NOMO-1 (cell line): ENCODE data around the gene FAM216B.
"Not testable (repeated sequence)": the region's sequence is repeated elsewhere in the genome, so short reads cannot be mapped to it uniquely, and the experiment has no call there.

Experiments used
- DNase-seq, 2 experiments: peaks; one replicate each; lab custom pipeline; 2025; ENCODE audit not compliant: unreplicated experiment in 2 of 2; lab: John Stamatoyannopoulos, UW

FAM216B gene

DNA sequence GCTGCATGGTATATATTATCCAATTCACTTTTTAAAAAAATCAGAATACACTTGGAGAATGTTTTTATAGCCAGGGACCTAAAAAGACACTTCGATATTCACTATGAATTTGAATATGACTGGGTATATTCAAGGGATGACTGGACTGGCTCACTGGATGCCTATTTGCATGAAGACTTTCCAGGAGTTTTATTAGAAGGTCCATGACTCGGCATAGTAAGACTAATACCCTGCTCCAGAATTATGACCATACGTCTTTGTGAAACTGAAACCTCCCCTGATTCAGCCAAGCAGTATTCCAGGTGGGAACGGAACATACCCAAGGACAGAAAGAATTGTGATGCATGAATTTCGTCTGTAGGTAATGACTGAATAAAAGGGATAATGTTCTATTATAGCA, 3.9 kb upstream of the FAM216B start:
- no peak for DNase-seq

DNA sequence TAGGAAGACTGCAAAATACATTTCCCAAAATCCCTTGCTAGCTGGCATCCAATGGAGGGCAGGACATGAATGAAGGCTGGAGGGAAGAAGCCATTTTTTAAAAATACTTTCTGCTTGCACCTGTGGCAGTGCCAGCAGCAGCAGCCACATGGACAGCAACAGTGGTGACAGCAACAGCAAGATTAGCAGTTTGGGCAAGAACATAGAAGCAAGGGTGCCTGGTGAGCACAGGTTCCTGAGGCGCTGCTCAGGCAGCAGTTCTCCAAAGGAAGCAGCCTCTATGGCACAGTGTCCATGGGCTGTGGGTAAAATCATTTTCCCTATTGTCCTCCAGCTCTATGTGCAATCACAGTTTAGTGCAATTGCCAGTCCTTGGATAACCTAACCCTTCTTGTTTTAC, 1.3 kb upstream of the FAM216B start:
- DNase-seq: no peak

DNA sequence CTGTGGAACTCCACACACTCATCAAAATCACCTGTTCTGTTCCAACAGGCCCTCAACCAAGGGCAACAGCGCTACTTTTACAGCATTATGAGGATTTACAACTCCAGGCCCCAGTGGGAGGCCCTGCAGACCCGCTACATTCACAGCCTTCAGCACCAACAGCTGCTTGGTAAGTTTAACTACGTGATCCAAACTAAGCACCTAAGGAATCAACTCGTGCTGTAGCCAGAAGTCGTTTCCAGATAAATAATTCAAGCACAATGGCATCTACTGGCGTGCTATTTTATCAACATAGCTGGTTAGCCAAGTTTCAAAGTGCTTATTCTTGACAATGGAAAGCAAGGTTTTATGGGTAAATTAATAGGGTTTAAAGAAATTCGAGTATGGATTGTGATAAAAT, 5.3 kb downstream of the FAM216B start:
- no peak for DNase-seq

DNA sequence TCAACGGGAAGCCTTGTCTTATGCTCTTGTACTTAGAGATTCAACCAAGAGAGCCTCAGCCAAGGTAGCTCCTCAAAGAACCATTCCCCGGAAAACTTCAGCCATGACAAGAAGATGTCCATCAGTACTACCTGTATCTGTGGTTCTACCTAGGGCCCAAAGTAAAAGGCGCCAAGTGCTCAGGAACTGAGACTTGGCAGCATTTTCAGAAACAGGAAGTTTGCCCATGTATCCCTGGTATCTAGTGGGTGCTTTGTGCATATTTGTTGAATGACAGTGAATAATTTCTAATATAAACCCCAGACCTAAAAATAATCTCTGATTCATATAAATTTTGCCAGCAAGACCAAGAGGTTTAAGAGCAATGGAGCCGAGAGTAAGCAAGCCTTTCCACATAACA, 7.2 kb downstream of the FAM216B start:
- DNase-seq: no peak

DNA sequence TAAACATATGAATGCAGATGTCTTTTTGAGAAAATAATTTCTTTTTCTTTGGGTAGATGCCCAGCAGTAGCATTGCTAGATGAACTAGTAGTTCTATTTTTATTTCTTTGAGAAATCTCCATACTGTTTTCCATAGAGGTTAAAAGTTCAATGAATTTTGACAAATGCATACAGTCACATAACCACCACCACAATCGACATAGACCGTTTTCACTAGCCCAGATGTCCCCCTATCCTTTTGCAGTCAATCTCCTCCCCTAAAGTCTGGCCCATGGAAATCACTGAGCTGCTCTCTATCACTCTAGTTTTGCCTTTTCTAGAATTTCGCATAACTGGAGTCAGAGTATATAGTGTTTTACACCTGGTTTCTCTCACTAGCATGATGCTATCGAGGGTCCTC, 10.8 kb downstream of the FAM216B start:
- no peak for DNase-seq

DNA sequence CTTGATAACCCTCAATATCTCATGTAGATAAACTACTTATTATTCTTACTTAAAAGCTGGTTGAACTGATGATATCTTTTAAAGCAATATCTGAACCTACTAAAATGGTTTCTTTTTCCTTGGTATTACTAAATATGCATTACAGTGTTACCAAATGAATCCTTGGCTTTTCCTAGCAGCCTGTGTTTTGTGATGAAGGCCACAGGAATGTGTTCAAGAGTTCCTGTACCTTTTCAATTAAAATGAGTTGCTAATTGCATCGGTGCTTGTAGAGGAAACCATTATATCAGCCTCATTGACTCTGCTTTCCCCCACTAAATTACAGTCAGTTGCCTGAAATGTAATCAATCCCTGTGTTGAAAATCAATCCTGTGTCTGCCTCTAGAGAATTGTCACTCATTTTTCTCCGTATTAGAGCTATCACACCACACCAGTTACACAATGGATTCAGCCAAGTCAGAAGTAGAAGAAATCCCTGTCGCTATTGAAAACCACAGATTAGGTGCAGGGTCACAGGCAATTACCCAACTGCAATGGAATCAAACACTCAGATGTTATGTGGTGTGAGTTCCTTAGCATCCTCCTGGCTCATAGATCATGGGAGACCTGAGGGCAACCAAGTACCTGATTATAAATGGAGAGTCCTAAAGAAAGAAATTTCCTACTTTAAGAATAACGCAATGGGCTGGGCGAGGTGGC, 13.3 kb downstream of the FAM216B start:
- DNase-seq: no peak

DNA sequence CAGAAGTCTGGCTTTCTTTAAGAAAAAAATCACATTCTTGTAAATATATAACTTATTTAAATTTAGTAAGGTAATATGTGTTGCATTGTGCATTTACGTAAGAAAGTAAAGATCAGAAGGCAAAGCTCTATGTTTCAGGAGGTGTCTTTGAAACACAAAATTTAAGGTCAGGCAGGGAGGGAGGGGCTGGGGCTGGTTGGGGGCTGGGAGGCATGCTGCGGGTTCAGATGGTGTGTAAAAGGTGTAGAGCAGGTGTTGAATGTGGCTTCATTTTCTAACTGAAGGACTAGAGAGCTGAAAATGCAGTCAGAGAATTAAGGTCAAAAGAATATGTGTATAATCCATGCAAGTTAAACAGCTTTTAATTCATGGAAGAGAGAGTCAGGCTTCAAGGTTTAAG, 14.3 kb downstream of the FAM216B start:
- DNase-seq: no peak

DNA sequence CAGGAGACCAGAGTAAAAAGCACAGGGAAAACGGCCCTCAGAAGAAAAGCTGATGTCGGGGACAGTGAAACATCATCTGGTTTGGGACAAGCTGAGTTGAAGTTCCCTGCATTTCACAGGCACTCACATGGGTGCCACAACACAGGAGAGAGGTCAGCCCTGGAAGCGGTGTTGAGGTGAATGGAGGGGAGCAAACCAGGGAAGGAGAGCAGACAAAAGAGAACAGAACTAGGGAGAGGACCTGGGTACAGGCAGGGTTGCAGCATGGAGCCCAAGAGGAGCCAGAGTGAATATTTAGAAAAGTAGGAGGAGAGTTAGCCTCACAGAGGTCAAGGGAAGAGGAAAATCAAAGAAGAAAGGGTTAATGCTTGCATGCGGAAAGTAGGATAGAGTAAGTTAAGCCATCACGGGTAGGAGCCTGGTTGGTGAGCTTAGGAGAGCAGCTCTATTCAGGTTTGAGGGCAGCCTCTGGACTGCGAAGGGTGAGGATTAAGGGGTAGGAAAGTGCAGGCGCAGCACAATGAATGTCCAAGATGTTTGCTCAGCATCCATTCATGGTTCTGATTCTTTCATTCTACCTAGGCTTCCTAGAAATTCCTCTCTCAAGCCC, 15.5 kb downstream of the FAM216B start:
- DNase-seq: no peak

DNA sequence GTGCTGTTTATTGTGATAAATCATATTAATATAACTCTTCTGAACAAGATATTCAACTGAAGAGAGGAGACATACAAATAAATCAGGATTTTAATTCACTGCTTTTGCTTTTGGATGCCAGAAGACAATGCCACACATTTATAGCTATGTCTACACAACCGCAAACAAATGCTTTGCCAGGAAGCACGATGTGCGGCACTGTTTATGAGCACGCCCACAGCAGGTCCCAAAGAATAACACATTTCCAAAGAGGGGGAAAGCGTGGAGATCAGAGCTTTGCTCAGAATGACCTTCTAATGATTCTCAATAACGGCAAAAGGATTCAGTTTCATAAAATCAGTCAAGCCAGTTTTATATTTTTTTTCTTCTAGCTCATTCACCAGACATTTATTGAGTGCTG, 16.7 kb downstream of the FAM216B start:
- DNase-seq: no peak

DNA sequence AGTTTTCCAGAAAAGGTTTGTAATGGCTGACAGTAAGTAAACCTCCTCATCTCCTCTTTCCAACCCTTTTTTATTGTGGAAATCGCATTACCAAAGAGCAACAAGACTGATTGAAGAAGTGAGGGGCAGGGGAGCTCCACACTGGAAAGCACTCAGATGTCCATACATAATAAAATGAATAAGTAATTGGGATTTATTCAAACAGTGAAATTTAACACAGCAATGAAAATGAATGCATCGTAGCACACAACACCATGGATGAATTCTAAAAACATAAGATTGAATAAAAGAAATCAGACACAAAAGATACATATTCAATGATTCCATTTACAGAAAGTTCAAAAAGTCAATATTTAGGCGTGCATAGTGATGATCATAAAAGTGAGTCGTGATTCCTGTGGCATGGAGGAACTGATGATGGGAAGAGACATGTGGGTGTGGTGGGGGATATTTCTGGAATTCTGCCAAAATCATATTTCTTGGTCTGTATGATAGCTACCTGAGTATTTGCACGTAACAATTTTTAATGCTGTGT, 18.8 kb downstream of the FAM216B start:
- DNase-seq: no peak

DNA sequence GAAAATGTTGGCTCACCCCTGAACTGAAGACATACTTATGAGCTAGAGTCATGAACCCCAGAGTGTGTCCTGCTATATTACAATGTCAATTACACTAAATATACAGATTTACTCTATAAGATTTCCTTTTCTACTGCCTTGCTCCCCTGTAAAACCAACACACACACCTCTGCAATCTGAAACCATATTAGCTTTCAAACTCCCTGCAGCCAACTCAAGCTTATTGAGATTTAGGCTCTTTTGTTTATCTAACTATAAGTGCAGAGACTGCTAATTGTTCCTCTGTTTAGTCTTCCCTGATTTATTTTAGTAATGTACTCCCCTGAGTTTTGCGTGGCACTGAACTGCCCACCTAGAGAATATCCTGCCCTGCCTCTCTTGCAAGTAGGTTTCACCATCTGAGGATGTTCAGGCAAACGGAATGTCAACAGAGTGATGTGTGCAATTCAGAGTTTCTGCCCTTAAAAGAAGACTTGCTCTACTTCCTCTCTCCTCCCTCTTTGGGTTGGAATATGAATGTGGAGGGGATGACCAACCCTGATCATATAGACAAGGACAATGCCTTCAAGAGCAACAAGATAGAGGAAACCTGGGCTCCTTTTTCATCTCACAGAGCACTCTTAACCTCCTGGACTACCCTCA, 22.3 kb downstream of the FAM216B start:
- DNase-seq: peak in 1 of 2 experiments; percentile 23

DNA sequence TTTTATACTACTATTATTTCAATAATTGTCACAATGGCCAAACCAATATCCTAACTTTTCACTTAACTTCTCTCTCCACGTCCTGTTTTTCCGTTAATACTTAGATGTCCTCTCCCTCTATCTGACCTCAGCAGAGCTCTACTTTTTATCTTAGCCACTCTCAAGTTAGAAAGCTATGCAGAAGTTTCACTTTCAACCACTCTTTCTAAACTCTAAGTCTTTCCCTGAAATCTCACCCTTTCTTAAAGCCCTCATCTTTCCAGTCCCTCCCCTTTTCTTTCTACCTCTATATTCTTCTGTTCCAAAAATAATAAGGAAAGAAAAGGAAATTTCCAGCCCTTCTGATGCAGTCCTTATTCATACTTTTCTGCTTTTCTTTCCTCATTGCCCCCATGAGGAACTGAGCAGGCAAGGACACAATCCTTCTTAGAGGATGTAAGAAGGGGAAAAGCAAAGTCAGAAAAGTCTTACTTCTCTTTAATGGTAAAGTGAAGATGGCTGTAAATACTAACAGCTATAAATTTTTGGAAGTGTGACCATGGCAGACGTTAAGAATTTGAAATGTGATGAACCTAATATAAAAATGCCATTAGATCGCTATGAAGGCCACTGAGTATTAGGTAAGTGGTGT, 23.0 kb downstream of the FAM216B start:
- peak in 1 of 2 experiments; percentile 54 for DNase-seq

DNA sequence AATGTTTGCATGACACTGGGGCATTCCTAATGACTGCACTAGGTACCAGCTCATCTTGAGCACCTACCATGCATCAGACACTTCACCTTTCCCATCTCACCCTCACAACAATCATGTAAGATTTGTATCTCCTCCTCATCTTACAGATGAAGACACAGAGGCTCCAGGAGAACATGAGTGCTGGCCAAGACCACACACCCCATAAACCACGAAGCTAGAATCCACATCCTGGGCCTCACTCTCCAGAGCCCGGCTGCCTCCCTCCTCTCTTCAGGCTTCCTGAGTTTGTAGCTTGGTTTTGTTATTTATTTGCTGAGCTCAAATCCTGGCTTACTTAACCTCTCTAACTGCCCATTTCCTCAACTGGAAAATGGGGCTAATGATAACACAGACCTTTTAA, 25.9 kb downstream of the FAM216B start:
- no peak for DNase-seq

DNA sequence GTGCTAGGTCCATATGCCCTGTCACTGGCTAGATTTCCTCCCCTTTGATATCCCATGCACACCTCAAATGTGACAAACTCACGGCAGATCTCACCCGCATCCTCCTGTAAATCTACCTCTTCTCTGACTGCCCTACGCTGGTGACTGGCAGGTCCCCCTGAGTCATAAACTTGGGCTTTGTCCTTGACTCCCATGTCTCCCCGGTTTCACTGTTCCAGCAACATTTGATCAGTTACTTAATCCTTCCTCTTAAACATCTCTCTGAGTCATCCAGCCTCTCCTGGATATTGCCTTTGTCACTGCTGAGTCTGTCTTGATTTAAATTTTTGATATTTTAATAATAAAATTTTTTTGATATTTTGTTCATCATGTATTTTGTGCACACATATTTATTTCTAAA, 26.5 kb downstream of the FAM216B start:
- no peak for DNase-seq

DNA sequence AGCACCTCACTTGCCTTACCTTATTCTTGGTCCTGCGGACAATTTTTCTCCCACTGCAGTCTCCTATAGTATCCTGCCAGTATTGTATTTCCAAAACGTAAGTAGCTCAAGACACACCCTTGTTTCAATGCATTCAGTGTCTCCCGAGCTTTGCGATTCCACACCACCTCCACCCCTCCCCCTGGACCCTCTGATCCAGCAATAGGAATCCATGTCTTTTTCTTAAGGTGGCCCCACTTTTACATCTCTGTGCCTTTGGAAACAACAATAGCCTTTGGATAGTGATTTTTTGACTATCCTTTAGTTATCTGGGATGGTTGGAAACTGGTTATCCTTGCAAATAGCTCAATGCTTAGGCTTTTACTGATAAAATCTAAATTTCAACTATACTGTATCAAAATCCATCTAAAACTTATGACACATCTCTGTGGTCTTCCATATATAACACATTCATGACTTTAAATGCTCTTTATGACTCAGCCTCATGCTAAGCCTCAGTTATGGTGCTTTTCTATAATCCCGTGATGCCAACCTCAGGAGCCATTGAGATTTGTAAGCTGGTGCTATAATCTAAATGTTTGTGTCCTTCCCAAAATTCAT, 27.1 kb downstream of the FAM216B start:
- DNase-seq: no peak

DNA sequence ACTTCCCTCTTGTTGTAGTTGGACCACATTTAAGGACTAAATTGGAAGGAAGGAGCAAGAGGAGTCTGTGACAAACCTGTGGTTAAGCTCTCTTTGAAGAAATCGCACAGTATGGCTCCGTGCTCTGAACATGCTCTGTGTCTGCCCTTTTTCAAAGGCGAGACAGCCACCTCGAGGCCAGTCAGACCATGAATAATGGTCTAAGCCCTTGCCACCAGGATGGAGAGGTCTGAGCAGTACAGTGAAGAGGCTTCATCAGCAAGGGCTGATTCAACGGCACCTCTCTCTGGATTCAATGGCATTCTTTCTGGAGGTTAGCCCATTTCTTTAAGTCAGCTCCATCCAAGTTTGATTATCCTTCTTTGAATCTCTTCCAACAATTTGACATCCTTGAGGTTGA, 30.9 kb downstream of the FAM216B start:
- DNase-seq: no peak

DNA sequence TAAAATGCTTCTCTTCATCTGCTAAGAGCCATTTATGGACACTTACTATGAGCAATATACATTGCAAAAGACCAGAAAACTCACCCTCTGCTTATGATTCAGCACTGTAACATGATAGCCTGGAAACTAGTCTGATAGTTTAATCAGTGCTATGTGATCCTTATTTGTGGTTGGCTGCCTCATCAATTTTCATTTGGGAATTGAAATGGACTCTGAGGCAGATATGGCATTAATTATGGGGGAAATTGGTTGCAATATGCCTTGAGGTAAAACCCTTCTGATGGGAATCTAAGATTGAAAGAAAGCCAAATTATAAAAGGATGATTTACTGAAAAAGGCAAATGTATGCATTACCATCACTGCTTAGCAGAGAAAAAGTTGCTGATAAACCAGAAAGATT, 33.5 kb downstream of the FAM216B start:
- DNase-seq: no peak

DNA sequence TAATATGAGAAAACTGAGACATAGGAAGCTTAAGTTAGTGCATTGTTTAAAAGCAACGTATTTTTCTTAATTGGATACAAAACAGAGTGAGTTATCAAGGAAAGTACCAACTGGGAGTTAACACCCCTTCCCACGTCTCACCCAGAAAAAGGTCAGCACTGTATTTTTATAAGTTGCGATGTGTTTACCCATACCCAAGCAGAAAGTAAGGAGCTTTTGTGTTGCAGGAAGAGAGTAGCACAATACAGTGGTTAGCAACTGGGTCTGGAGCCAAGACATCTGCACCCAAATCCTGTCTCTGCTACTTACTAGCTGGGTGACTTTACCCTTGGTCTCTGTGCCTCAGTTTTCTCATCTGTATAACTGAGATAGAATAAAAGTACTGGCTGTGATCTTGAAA, 34.3 kb downstream of the FAM216B start:
- no peak for DNase-seq

DNA sequence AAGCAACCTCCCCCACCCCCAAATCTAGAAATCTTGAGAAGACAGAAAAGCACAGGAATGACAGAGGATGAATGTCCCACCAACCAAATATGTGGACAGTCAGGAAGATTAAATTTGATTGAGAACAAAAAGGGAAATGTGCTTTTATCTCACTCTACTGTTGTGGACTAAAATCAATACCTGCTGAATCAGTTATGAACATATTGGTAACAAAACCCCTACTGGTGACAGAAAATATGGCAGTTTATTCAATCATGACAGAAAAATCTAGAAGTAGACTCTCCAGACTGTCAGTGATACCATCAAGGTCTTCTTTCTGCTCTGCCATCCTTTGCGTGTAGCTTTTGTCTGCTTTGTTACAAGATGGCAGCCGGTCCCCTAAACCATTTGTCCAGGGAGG, 35.2 kb downstream of the FAM216B start:
- DNase-seq: no peak

DNA sequence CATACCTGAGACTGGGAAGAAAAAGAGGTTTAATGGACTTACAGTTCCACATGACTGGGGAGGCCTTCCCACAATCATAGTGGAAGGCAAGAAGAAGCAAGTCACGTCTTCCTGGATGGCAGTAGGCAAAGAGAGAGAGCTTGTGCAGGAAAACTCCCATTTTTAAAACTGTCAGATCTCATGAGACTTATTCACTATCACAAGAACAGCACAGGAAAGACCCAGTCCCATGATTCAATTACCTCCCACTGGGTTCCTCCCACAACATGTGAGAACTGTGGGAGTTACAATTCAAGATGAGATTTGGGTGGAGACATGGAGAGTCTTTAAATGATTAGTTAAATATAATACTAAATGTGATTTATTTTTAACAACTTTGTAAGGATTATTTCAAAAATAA, 38.3 kb downstream of the FAM216B start:
- not testable (repeated sequence) for DNase-seq

DNA sequence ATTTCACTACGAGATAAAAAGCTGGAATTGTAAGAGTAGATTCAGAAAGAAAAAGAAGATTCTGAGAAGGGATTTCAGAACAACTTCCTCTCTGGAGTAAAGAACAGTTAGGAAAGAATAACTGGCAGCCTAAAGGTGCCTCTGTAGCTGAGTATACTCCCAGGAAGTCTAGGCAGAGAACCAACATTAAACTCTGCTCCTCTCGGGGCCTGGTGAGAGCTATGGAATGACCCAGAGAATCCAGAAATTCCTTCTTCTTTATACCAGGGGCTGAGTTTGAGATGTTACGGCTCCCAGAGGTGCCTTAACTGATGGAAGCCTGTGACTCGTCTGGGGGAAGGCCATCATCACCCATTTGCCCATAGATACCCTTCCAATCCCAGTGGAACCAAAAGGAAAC, 39.1 kb downstream of the FAM216B start:
- DNase-seq: no peak
